ENCODE data around the gene CDH10.

CDH10 gene

DNA sequence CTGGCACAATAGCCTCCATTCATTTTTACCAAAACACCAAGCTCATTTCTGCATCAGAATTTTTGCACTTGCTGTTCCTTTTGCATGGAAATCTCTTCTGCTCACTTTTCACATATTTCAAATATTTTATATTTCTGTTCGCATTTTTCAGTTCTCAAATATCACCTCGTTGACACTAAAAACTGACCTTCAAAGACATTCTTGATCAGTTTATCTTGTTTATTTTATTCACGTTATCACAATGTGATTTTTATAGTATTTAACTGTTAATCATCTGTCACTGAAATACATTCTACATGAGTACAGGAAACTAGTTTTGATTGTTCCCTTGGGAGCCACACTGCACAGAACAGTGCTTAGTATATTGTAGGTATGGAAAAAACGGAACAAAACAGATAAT is 29.6 kb downstream of the CDH10 start:
- no peak overlapping the region for H3K4me3 ChIP-seq (ENCODE audit: control insufficient read depth, low read depth, low read length)
- no peak for DNase-seq (ENCODE audit: low read depth)
- TF ChIP-seq, protein P1, sequence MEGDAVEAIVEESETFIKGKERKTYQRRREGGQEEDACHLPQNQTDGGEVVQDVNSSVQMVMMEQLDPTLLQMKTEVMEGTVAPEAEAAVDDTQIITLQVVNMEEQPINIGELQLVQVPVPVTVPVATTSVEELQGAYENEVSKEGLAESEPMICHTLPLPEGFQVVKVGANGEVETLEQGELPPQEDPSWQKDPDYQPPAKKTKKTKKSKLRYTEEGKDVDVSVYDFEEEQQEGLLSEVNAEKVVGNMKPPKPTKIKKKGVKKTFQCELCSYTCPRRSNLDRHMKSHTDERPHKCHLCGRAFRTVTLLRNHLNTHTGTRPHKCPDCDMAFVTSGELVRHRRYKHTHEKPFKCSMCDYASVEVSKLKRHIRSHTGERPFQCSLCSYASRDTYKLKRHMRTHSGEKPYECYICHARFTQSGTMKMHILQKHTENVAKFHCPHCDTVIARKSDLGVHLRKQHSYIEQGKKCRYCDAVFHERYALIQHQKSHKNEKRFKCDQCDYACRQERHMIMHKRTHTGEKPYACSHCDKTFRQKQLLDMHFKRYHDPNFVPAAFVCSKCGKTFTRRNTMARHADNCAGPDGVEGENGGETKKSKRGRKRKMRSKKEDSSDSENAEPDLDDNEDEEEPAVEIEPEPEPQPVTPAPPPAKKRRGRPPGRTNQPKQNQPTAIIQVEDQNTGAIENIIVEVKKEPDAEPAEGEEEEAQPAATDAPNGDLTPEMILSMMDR (IDR thresholded peaks at IDR 0.05; ENCODE audit: control insufficient read depth, insufficient read depth, low read depth, low read length, missing control alignments): no peak

- no peak overlapping the region for H3K4me3 ChIP-seq (ENCODE audit: control insufficient read depth, low read depth, low read length)
- TF ChIP-seq, protein P1 (IDR thresholded peaks at IDR 0.05; ENCODE audit: control insufficient read depth, insufficient read depth, low read depth, low read length, missing control alignments): no peak
- no peak for DNase-seq (ENCODE audit: low read depth)
Measured at GRCh38 chr5:24609706-24610105, 35.1 kb downstream of the CDH10 start.

DNA sequence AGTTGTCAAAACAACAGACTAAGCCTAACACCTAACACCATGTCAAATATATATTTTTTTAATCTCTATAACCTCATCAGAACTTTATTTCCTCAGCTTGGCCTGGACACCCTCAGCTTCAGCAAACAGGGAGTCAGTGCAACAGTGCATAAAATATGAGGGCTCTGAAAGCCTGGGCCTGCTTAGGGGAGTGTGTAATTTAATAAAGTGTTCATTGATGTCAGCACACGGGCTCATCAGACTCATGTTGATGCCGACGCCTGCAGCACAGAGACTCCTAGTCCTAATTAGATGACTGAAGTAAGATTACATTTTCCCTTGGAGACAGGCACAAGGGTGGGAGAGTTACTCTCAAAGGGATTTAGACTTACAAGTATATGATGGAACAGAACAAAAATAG is 37.8 kb downstream of the CDH10 start:
- TF ChIP-seq, protein P1 (IDR thresholded peaks at IDR 0.05; ENCODE audit: control insufficient read depth, insufficient read depth, low read depth, low read length, missing control alignments): no peak
- no peak for DNase-seq (ENCODE audit: low read depth)
- H3K4me3 ChIP-seq (ENCODE audit: control insufficient read depth, low read depth, low read length): no peak overlapping the region

DNA sequence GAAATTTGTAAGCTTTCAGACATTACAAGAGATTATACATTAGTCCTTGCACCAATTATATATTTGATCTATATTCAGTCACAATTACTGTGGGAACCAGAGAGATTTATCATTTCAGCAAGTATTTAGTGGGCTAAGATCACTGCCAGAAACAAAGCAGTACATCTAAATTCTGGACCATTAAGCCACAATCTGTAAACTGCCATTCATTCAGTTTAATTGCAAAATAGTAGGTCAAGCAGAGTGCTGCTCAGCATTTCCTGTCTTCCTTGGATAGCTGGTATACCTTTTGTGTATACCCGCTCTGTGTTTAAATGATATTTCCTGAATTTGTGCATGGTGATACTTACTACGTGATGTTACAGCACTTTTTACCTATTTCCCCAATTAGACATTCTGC is 42.6 kb downstream of the CDH10 start:
- no peak for DNase-seq (ENCODE audit: low read depth)

GRCh38 chr5:24598956-24599355 is 45.8 kb downstream of the CDH10 start:
- no peak for DNase-seq (ENCODE audit: low read depth)
- no peak overlapping the region for H3K4me3 ChIP-seq (ENCODE audit: control insufficient read depth, low read depth, low read length)
- TF ChIP-seq, protein P1 (IDR thresholded peaks at IDR 0.05; ENCODE audit: control insufficient read depth, insufficient read depth, low read depth, low read length, missing control alignments): no peak

More for the DNA sequence above, 42.6 kb downstream of the CDH10 start:
- TF ChIP-seq, protein P1 (IDR thresholded peaks at IDR 0.05; ENCODE audit: control insufficient read depth, insufficient read depth, low read depth, low read length, missing control alignments): no peak
- H3K4me3 ChIP-seq (ENCODE audit: control insufficient read depth, low read depth, low read length): no peak overlapping the region

- DNase-seq (ENCODE audit: low read depth): no peak
- no peak overlapping the region for H3K4me3 ChIP-seq (ENCODE audit: control insufficient read depth, low read depth, low read length)
- TF ChIP-seq, protein P1 (IDR thresholded peaks at IDR 0.05; ENCODE audit: control insufficient read depth, insufficient read depth, low read depth, low read length, missing control alignments): no peak
Measured at GRCh38 chr5:24595329-24595728, 49.4 kb downstream of the CDH10 start.

GRCh38 chr5:24591426-24591825 is 53.4 kb downstream of the CDH10 start:
- no peak for DNase-seq (ENCODE audit: low read depth)
- TF ChIP-seq, protein P1 (IDR thresholded peaks at IDR 0.05; ENCODE audit: control insufficient read depth, insufficient read depth, low read depth, low read length, missing control alignments): no peak
- no peak overlapping the region for H3K4me3 ChIP-seq (ENCODE audit: control insufficient read depth, low read depth, low read length)
